Suppressor macrophage treated with lipopolysaccharide for 1 hour (primary cell): ENCODE measurements around the gene MYO18B.

ENCODE experiments used
- DNase-seq, 3 donors: peaks; one replicate each; pipeline ENCODE4 v3.0.0-alpha.2; 2020 to 2022

The MYO18B gene

DNA sequence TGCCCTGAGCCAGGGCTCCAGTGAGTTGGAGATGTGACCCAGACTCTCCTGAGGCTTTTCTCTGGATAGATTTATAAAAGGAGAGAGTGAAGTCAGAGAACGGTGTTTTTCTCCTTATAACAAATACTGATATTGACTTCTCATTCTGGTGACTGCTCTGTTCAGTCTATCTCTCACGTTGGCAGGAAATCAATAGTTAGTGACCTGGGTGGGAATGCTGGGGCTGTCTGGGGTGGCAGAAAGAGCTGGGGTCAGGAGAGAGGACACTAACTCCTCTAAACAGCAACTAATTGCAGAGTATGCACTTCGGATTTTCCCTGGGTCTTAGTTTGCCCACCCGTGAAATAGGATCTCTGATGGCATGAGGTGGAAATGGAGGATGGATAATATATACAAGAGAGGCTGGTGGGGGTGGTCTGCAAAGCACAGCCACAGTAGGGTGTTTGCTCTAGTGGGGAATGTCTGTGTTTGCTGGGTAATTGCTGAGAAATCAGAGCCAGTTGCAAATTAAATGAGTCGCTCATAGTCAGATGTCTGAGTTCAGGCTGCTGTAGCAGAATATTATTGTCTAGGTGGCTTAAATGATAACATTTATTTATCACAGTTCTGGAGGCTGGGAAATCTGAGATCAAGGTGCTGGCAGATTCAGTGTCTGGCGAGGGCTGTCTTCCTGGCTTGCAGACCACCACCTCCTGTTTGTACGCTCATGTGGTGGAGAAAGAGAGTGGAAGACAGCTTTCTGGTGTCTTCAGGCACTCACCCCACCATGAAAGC, 167.8 kb downstream of the MYO18B start:
- no peak for DNase-seq

DNA sequence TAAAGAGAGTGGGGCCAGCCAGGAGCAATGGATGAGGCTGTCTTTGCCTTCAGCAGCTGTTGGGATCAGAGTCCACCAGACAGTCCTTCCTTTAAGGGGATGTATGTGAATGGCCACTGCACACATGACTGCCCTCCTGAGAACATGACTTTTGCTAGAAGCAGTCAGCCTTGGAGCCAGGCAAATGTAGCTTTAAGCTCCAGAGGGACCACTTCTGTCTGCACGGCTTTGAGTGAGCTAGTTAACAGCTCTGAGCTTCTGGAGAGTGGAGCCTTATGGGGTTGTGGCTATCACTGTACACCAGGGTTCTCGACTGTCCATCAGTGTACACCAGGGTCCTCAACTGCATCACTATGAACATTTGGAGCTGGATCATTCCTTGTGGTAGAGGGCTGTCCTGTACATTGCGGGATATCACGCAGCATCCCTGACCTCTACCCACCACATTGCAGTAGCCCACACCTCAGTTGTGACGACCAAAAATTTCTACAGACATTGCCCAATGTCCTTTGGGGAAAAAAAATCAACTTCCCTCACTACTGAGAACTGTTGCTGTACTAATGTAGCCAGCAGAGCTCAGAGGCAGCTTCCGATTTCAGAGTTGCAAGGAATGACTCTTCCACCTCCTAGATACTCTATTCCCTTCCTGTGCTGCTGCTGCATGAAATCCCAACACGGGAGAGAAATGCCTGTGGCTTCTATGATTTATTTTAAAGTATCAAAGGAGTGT, 169.4 kb downstream of the MYO18B start:
- DNase-seq, result no peak

- no peak for DNase-seq
Measured at GRCh38 chr22:25919452-25919851, 177.5 kb downstream of the MYO18B start.

DNA sequence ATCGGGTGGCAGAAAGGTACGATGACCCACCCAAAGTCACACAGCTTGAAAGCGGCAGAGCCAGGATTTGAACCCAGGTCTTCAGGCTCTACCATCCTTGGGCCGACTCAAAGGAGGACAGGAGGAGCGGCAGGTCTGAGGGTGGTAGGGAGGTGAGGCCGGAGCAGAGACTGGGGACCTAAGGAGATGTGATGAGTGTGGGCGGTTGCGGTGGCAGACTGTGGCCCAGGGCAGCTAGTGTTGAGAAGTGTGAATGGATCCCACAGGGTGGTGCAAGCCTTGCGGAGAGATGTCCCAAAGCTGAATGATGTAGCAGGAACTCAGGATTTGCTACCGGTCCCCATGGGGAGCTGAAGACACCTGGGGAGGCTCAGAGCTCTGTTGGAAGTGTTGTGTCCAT, 180.2 kb downstream of the MYO18B start:
- DNase-seq, result no peak

- no peak for DNase-seq
Measured at GRCh38 chr22:25923914-25924313, 181.9 kb downstream of the MYO18B start.

DNA sequence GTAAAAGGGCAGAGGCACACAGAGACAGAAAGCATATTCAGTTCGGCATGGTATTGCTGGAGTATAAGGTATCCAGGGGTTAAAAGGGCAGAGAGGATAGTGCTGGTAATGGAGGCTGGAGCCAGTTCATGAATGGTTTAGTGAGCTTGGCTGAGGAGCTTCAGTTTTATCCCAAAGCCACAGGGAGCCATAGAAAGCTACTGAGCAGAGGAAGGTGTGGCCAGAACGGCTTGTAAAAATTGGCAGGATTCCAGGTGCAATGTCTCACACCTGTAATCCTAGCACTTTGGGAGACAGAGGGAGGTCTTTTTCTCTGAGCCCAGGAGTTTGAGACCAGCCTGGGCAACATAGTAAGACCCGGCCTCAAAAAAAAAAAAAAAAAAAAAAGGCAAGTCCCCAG, 186.1 kb downstream of the MYO18B start:
- no peak for DNase-seq

DNA sequence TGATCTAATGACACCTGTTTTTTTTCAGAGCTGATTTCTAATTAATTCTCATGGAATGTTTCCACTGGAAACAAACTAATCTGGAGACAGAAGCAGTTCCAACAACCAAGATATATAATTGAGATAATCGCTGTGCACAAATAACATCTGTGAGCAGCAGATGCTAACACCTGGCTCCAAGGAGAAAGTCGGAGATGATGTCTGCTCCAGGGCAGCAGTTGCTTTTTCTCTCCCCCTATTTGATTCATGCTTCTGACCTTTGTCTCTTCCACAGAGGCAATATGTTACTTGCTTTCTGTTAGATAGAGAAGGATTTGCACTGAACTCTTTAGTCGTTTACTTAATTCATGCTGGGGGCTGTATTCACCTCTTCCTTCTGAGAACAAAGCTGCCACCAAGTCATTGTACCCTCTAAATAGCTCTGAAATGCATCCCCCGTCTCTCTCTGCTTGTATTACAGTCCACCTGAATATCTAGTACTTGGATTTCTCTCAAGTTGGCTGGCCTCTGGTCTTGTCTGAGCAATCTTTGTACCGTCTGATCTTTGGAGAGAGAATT, 187.4 kb downstream of the MYO18B start:
- no peak for DNase-seq

- no peak for DNase-seq
Measured at GRCh38 chr22:25930083-25930482, 188.1 kb downstream of the MYO18B start.

GRCh38 chr22:25930788-25931310, 188.9 kb downstream of the MYO18B start:
- no peak for DNase-seq

- no peak for DNase-seq
Measured at GRCh38 chr22:25933158-25933788, 191.3 kb downstream of the MYO18B start.

DNA sequence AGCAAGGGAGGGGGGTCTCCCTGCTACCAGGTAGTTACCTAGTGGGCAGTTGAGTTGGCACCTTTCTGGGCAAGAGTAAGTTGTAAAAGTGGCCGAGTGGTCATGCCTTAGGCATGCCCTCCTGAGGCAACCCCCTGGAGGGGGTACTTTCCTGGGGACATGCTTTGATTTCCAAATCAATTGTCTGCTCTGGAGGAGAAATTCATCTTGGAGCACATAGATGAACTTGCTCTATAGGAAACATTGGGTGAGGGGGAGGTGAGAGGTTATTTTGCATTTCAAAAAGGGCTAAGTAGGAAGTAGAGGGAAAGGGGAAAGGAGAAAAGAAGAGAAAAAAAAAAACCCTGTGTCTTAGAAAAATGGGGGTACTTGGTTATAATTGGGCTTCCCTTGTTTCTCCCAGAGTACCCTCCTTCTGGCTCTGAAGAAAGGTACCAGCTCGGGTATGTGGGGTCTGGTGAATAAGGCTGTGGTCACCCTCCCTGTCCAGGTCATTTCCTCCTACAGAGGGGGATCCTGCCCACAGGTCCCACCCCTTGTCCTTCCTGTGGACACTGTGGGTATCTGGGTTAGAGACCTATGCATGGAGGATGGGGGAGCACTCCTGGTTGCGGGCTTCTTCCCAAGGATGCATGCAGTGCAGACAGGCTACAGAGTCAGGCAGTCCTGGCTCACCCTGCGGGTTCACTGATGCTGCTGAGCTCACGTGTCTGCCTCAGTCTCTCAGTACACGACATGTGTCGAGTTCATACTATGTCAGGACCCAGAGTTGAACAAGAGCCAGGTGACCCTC, 193.5 kb downstream of the MYO18B start:
- no peak for DNase-seq

DNA sequence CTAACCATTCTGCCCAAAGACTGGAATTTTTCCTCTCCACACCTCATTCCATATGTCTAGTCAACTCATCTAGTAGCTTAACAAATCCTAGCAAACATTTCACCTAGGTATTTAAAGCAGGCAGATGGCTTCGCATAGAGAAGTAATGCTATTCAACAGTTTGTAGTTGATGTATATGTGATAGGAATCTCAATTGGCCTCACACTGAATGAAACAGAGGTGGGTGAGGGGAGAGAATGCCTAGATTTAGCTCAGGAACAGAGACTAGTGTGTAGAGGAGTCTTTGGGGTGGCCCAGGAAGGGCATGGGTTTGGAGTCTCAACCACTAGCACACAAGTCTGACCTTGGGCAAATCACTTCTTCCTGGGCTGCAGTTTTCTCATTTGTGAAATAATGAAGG, 196.2 kb downstream of the MYO18B start:
- DNase-seq, result no peak

DNA sequence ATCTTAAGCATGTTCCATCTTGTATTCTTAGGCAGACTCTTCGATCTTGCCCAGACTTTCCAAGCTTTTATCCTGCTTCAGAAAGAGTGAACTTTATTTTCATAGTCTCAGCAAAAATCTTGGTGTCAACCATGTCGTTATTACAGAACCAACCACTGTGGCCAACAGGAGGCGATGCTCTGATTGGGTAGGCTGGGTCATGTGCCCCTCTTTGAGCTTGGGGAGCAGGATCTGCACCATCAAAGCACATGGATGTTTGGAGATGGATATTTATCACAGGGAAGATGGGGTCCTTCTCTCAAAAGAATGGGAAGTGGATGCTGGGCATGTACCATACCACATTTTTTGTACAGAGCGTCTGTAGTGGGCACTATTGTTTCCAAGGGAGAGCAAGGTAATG, 197.4 kb downstream of the MYO18B start:
- no peak for DNase-seq

DNA sequence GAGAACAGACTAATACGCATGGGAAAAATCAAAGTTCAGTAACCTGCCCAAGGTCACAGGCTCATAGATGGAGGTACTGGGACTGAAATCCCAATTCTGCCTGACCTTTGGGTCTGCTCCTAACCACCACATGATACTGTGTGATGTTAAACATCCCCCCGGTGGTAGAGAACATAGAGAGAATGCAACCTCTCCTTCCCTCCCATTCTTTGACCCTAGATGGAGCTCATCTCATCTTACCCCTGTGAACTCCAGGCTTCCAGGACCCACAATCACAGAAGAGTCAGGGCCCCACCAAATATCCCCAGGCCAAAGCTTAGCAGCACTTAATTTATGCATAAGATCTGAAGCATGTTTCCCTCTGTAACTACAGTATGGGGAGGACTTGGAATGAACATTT, 198.5 kb downstream of the MYO18B start:
- DNase-seq, result no peak

- no peak for DNase-seq
Measured at GRCh38 chr22:25941365-25941960, 199.5 kb downstream of the MYO18B start.

GRCh38 chr22:25942115-25942855, 200.3 kb downstream of the MYO18B start:
- no peak for DNase-seq

- no peak for DNase-seq
Measured at GRCh38 chr22:25942856-25943411, 200.9 kb downstream of the MYO18B start.

DNA sequence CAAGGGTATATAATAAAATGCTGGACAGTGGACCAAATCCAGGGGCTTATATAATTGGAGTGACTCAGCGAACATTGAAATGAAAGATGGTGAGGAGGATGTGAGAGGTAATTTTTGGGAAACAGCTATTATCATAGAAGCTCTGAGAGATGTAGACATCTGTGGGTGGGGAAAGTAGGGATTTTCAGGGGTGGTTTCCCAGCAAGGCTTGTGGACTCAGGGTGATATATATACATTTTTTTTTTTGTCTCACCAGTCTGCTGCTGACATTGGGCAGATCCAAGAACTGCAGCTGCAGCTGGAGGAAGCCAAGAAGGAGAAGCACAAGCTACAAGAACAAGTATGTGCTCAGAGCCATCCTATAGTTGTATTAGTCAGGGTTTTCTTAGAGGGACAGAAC, 208.1 kb downstream of the MYO18B start:
- DNase-seq, result peak; percentile 39 to 57 (median 41)

DNA sequence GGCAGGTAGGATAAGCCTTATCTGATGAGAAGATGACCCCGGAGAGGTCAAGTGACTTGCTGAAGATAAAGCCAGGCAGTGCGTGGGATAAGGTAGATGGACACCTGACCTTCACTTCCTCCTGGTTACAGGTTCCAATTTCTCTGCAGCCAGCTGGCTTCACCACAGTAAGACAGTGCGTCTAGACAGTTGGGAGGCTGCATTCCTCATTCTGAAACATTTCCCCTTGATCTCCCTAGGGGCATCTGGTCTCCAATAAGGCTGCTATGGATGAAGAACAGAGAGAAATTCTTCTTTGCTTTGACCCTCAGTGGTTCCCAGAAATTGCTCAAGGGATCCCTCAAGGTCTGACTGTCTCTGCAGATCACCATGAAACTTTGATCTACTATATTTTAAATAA, 211.3 kb downstream of the MYO18B start:
- no peak for DNase-seq

DNA sequence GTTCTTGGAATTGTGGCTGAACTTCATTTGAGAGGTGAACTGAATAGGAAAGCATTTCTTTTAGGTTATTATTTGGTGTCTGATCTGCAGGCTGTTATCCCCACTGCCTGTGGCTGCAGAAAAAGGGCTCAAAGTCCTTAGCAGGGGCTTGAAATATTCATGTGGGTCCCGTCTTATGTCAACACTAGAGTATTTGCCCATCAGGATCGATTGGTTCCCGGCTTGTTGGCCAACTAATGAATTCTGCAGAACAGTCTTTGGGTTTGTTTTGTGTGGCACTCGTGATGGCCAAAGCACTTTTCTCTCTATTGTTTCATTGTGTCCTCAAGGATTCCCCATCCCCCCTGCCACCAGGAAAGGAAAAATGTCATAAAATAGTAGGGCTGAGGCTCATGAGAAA, 211.9 kb downstream of the MYO18B start:
- DNase-seq, result no peak

DNA sequence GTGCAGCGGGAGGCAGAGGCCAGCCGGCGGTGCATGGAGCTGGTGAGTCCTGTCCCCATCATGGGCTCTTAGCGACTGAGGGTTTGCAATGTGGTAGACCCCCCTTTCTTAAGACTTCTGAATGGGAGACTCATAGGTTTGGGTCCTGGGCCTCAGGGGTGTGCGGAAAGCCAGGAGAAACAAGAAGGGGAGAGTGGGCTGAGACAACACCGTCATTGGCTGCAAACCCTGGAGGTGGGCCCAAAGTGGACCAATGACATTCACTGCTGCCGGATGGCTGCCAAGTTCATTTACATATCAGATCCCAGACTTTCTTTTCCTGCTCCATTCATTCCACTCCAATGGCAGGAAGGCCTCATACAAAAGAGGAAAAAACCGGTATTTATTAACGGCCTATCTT, 213.3 kb downstream of the MYO18B start:
- DNase-seq, result no peak
